Activated CD8-positive, alpha-beta T cell treated with anti-CD3 and anti-CD28 coated beads for 36 hours (primary cell): ENCODE data around the gene GLIPR2. TPM values are rescaled to one million over a fixed set of nuclear protein-coding genes. Genes with fewer than 3 reads are reported as not detected.
A peak's percentile ranks its signal among the peaks of the same experiment; 100 is the strongest.

ENCODE experiments used
- ATAC-seq: fragments of 200-7000 bp; cut with Tn5 transposase; one replicate; pipeline ENCODE4 v1.10.0; 2021; ENCODE audit warnings: mild to moderate bottlenecking, moderate library complexity
- CTCF ChIA-PET: fragments of 350-600 bp; sonication (Branson Sonifier 250); formaldehyde crosslinking; loops from one replicate; lab custom pipeline; 2021; ENCODE audit warnings: antibody characterized with exemption; lab: Charles Lee
- POLR2A ChIA-PET: fragments of 350-600 bp; sonication (Branson Sonifier 250); formaldehyde crosslinking; loops from one replicate; lab custom pipeline; 2021; ENCODE audit warnings: antibody characterized with exemption; lab: Charles Lee
- DNase-seq: peaks from one replicate; pipeline ENCODE4 v3.0.0-alpha.2; 2020
- H3K27ac Mint-ChIP-seq: one replicate; pipeline ENCODE4 v1.8.0; 2021; ENCODE audit warnings: mild to moderate bottlenecking, mixed read lengths
- H3K27me3 Mint-ChIP-seq: one replicate; pipeline ENCODE4 v1.8.0; 2021; ENCODE audit warnings: mixed read lengths
- H3K36me3 Mint-ChIP-seq: one replicate; pipeline ENCODE4 v1.8.0; 2021; ENCODE audit warnings: low read depth, mixed read lengths
- H3K4me1 Mint-ChIP-seq: one replicate; pipeline ENCODE4 v1.8.0; 2021; ENCODE audit warnings: low read depth, mixed read lengths
- H3K4me3 Mint-ChIP-seq: one replicate; pipeline ENCODE4 v1.8.0; 2021; ENCODE audit warnings: mild to moderate bottlenecking, moderate library complexity, mixed read lengths
- H3K9me3 Mint-ChIP-seq: one replicate; pipeline ENCODE4 v1.8.0; 2021; ENCODE audit warnings: mixed read lengths
- CTCF ChIP-seq: fragments of 200-600 bp; IDR thresholded peaks from one replicate; pipeline ENCODE4 v1.8.0; 2022; ENCODE audit warnings: antibody characterized with exemption, mild to moderate bottlenecking
- intact Hi-C: fragments of 100-400 bp; cut with micrococcal nuclease; formaldehyde crosslinking; loops from one replicate; pipeline ENCODE4 v1.10.0; 2022
- total RNA-seq, 2 experiments: library from RNA; stranded (reverse); gene quantifications; one replicate each; pipeline ENCODE4 v1.2.3, GENCODE V29; 2021

The GLIPR2 gene
- total RNA-seq, 2 experiments from 2014 or later = 12.2 to 13.6 TPM

DNA sequence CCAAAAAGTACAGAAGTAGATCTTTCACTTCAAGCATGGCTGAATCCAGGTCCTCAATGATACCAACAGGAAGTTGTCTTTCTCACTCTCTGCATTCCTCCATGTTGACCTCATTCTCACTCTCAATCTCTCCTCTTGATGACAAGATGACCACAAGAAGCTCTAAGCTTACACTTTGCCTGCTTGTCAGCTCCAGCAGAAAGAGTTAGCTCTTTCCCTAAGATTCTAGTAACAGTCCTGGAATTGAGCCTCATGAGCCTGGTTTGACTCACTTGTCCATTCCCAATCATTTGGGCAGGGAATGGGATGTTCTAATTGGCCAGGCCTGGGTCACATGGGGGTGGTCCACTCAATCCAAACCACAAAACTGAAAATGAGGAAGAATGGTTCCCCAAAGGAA, 50.9 kb downstream of the GLIPR2 start:
- no peak overlapping the region for H3K4me3 Mint-ChIP-seq
- intact Hi-C loops = no loop called here
- ATAC-seq = no peak
- no peak overlapping the region for H3K27ac Mint-ChIP-seq
- H3K9me3 Mint-ChIP-seq = no peaks in the 10 kb centered on the region
- ChIA-PET CTCF (interaction anchor here (0.9 kb wide), 1 partner anchor 84 kb away, joined by 3 read pairs; no protein-coding TSS in a partner anchor), POLR2A (interaction anchor here (0.8 kb wide), 1 partner anchor 31 kb away, joined by 3 read pairs; no protein-coding TSS in a partner anchor)
- H3K27me3 Mint-ChIP-seq = no peaks in the 10 kb centered on the region
- no peak for DNase-seq
- peaks cover 5% of the 10 kb centered on the region for H3K36me3 Mint-ChIP-seq
- peaks cover 12% of the 10 kb centered on the region for H3K4me1 Mint-ChIP-seq
- no peak for TF ChIP-seq CTCF

DNA sequence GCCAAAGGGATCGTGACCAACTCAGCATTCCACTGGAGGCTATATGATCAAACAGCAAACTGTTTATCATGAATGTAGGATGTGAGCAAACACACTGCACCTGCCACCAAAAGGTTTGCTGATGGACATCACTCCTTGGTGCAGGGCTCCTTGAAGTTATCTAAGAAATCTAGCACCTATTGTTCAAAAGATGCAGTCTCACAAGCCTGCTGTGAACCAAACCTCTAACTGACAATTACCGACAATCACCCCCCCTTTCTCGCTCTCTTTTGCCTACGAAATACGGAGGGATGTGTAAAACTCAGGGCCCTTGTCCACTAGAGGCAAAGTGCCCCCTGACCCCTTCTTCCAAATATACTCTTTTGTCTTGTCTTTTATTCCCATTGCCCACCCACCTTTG, 51.7 kb downstream of the GLIPR2 start:
- peaks cover 10% of the 10 kb centered on the region for H3K36me3 Mint-ChIP-seq
- no peak for DNase-seq
- intact Hi-C loops = no loop called here
- no peaks in the 10 kb centered on the region for H3K27me3 Mint-ChIP-seq
- no peak overlapping the region for H3K27ac Mint-ChIP-seq
- CTCF ChIA-PET = interaction anchor here (0.9 to 1.7 kb wide), 2 partner anchors 22 to 85 kb away, joined by 3 to 10 read pairs; no protein-coding TSS in a partner anchor
- no peak for ATAC-seq
- H3K9me3 Mint-ChIP-seq = no peaks in the 10 kb centered on the region
- POLR2A ChIA-PET = no interaction called here
- H3K4me3 Mint-ChIP-seq = no peak overlapping the region
- TF ChIP-seq CTCF = no peak
- peaks cover 20% of the 10 kb centered on the region for H3K4me1 Mint-ChIP-seq

GRCh38 chr9:36189976-36190375, 53.4 kb downstream of the GLIPR2 start:
- ChIA-PET POLR2A (interaction anchor here (0.6 to 3.8 kb wide), 13 partner anchors 9 to 250 kb away, joined by 3 to 23 read pairs (median 5); no protein-coding TSS in a partner anchor), CTCF (interaction anchor here (0.7 to 5.9 kb wide), 34 partner anchors 11 to 378 kb away, joined by 3 to 69 read pairs (median 4); partner anchors contain the start of genes CCIN, GNE and SPAG8)
- DNase-seq (no peak), ATAC-seq (no peak)
- TF ChIP-seq CTCF = no peak
- Mint-ChIP-seq H3K4me3 (peak overlapping the region; percentile 94), H3K9me3 (no peaks in the 10 kb centered on the region), H3K27ac (peak overlapping the region; percentile 90), H3K27me3 (no peaks in the 10 kb centered on the region), H3K36me3 (peaks cover 20% of the 10 kb centered on the region), H3K4me1 (peaks cover 36% of the 10 kb centered on the region)
- intact Hi-C loops = no loop called here

DNA sequence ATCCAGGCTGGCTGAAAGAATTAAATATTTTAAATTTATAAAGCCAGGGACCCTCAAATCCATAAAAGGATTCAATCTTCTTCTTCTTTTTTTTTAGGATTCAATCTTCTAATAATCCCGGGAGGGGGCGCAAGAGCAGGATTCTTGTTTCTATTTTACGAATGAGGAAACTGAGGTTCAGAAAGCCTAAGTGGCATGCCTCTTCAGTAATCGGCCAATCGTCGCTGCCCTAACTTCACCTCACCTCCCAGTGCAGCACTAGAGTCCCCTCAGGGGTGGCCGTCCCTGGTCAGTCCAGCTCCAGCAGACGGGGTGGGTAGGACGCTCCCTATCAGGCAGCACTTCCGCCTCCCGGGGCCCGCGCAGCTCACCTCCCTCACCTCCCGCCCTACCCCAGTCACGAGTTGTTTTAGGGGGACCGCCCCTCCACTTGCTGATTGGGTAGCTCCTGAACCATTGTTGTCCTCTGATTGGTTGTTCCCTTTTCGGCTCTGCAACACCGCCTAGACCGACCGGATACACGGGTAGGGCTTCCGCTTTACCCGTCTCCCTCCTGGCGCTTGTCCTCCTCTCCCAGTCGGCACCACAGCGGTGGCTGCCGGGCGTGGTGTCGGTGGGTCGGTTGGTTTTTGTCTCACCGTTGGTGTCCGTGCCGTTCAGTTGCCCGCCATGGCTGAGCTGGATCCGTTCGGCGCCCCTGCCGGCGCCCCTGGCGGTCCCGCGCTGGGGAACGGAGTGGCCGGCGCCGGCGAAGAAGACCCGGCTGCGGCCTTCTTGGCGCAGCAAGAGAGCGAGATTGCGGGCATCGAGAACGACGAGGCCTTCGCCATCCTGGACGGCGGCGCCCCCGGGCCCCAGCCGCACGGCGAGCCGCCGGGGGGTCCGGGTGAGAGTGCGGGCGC, 54.1 kb downstream of the GLIPR2 start, which contains the start of gene CLTA:
CLTA (plus strand) TSS at position 534 of the 902 bp plus-strand sequence; CDS start at position 670, 136 bp downstream.
- ChIA-PET CTCF (interaction anchor here (0.6 to 5.9 kb wide), 32 partner anchors 11 to 250 kb away, joined by 3 to 69 read pairs (median 4); partner anchors contain the start of genes CCIN and GNE), POLR2A (interaction anchor here (0.6 to 3.8 kb wide), 15 partner anchors 8 to 251 kb away, joined by 3 to 23 read pairs (median 5); no protein-coding TSS in a partner anchor)
- intact Hi-C loops = no loop called here
- Mint-ChIP-seq H3K4me1 (peaks cover 40% of the 10 kb centered on the region), H3K36me3 (peaks cover 26% of the 10 kb centered on the region), H3K27ac (peak within 1 kb of the TSS; percentile 90), H3K27me3 (no peaks in the 10 kb centered on the region), H3K9me3 (no peaks in the 10 kb centered on the region), H3K4me3 (peak within 1 kb of the TSS; percentile 94)
- peak; percentile 97 for DNase-seq
- ATAC-seq = peak; percentile 99
- peak; percentile 52 for TF ChIP-seq CTCF
